K562 (cell line): ENCODE data around the gene BCKDHB. TPM values are rescaled to one million over a fixed set of nuclear protein-coding genes. Genes with fewer than 3 reads are reported as not detected.
A peak's percentile ranks its signal among the peaks of the same experiment; 100 is the strongest.

Source experiments
- ATAC-seq: fragments of 200-7000 bp; cut with Tn5 transposase; 3 replicates; pipeline ENCODE4 v1.9.1; 2020; ENCODE audit warnings: moderate library complexity
- BruUV-seq: library from RNA; stranded (reverse); fragments of 400-500 nt; replicated peaks from 2 replicates; lab custom pipeline; 2021; lab: Mats Ljungman, UMichigan
- CTCF ChIA-PET: fragments of 300-600 bp; formaldehyde crosslinking; extraction: SDS; loops from one replicate; lab custom pipeline; 2021; ENCODE audit warnings: low intra/inter-chr PET ratio; lab: Yijun Ruan, JAX
- POLR2A ChIA-PET: fragments of 300-600, 350-650 bp; sonication (Branson Sonifier 250); formaldehyde crosslinking; extraction: SDS; loops from one replicate; lab custom pipeline; 2021; ENCODE audit warnings: antibody characterized with exemption, inconsistent platforms; lab: Yijun Ruan, JAX
- DNase-seq, 4 experiments: peaks; one replicate each; pipeline versions ENCODE4 v3.0.0 to v3.0.0-alpha.2; 2011 to 2018; ENCODE audit warnings: low spot score in 3 of 4, mixed read lengths in 3 of 4; ENCODE audit errors: extremely low read depth in 1 of 4
- FAIRE-seq: peaks from 2 replicates; lab custom pipeline; 2011; peaks lifted over from hg19 to GRCh38; lab: Jason Lieb, UNC
- H2AFZ ChIP-seq: 2 replicates; pipeline ENCODE4 v1.6.0; 2011; ENCODE audit warnings: low read depth, low read length, control low read depth, inconsistent platforms
- H3K27ac ChIP-seq: fragments of 200-600 bp; 3 replicates; pipeline ENCODE4 v1.8.0; 2011; ENCODE audit warnings: low read depth, mild to moderate bottlenecking, control low read depth, inconsistent platforms, low read length, moderate library complexity, mixed read lengths; ENCODE audit errors: extremely low read depth
- H3K27me3 ChIP-seq, 2 experiments: fragments of 300-600 bp in 1 of 2; 2 replicates in 1 of 2; 3 replicates in 1 of 2; pipeline versions ENCODE4 v1.6.0 to v1.8.0; 2011; ENCODE audit warnings: inconsistent platforms in 2 of 2, low read length in 2 of 2, mild to moderate bottlenecking in 1 of 2, mixed read lengths in 1 of 2, moderate library complexity in 1 of 2; ENCODE audit not compliant: control insufficient read depth in 2 of 2, insufficient read depth in 2 of 2
- H3K36me3 ChIP-seq: fragments of 300-600 bp; 3 replicates; pipeline ENCODE4 v1.8.0; 2011; ENCODE audit warnings: mild to moderate bottlenecking, low read length, inconsistent platforms; ENCODE audit not compliant: control insufficient read depth, insufficient read depth
- H3K4me1 ChIP-seq, 2 experiments: fragments of 200-600 bp in 1 of 2; replicated peaks in 1 of 2; 2 replicates in 1 of 2; 3 replicates in 1 of 2; pipeline versions ENCODE4 v1.5.1 to v1.8.0; 2011; ENCODE audit warnings: inconsistent platforms in 2 of 2, low read length in 2 of 2, mild to moderate bottlenecking in 1 of 2, mixed read lengths in 1 of 2, moderate library complexity in 1 of 2; ENCODE audit not compliant: control insufficient read depth in 2 of 2, insufficient read depth in 2 of 2
- H3K4me2 ChIP-seq: 2 replicates; pipeline ENCODE4 v1.6.1; 2011; ENCODE audit warnings: low read length, control low read depth, inconsistent platforms, mixed read lengths; ENCODE audit not compliant: insufficient read depth
- H3K4me3 ChIP-seq: fragments of 200-600 bp; sonication (generic), shearing (Covaris generic); 2 replicates; pipeline ENCODE4 v1.5.1; 2016; ENCODE audit warnings: control low read depth, inconsistent platforms
- H3K79me2 ChIP-seq: fragments of 200-600 bp; 3 replicates; pipeline ENCODE4 v1.8.0; 2011; ENCODE audit warnings: low read length, inconsistent platforms; ENCODE audit not compliant: control insufficient read depth, insufficient read depth
- H3K9ac ChIP-seq, 2 experiments: 2 replicates each; pipeline versions ENCODE4 v1.6.0 to v1.6.1; 2011; ENCODE audit warnings: low read depth in 2 of 2, low read length in 2 of 2, control low read depth in 1 of 2, inconsistent platforms in 1 of 2, mild to moderate bottlenecking in 1 of 2, mixed read lengths in 1 of 2; ENCODE audit not compliant: insufficient read depth in 1 of 2
- H3K9me1 ChIP-seq: one replicate; pipeline ENCODE4 v1.6.0; 2011; ENCODE audit warnings: inconsistent platforms, mild to moderate bottlenecking, low read length, moderate library complexity; ENCODE audit not compliant: control insufficient read depth, insufficient read depth
- H3K9me3 ChIP-seq: replicated peaks from 2 replicates; pipeline ENCODE4 v1.5.1; 2011; ENCODE audit warnings: low read depth, low read length, inconsistent platforms; ENCODE audit not compliant: control insufficient read depth, insufficient read depth
- H4K20me1 ChIP-seq: replicated peaks from 2 replicates; pipeline ENCODE4 v1.6.1; 2011; ENCODE audit warnings: low read length, inconsistent platforms, mixed read lengths; ENCODE audit not compliant: control insufficient read depth, insufficient read depth
- BHLHE40 ChIP-seq: IDR thresholded peaks from 2 replicates; pipeline ENCODE4 v1.6.1; 2011; ENCODE audit warnings: low read length, improper control_type of control experiment
- CEBPG ChIP-seq, 3 experiments: fragments of 200-800 bp in 1 of 3; sonication (Bioruptor generic) in 1 of 3; sonication (generic) in 1 of 3; formaldehyde crosslinking in 1 of 3; IDR thresholded peaks in 2 of 3; conservative IDR thresholded peaks in 1 of 3; 2 replicates each; pipeline versions ENCODE4 v1.6.1 to v1.8.0; 2016 to 2022; ENCODE audit warnings: missing compliant biosample characterization in 2 of 3, missing genetic modification characterization in 2 of 3, mild to moderate bottlenecking in 1 of 3, missing genetic modification reagents in 1 of 3
- GTF2A2 ChIP-seq: IDR thresholded peaks from 2 replicates; pipeline ENCODE4 v1.6.1; 2016; ENCODE audit warnings: mild to moderate bottlenecking, missing genetic modification characterization, missing compliant biosample characterization
- ILF3 ChIP-seq: fragments of 450-650 bp; IDR thresholded peaks from 2 replicates; pipeline ENCODE4 v1.6.1; 2018; ENCODE audit warnings: antibody characterized with exemption, mild to moderate bottlenecking, moderate library complexity, borderline replicate concordance
- IRF2 ChIP-seq: sonication (generic); formaldehyde crosslinking; IDR thresholded peaks from 2 replicates; pipeline ENCODE4 v1.8.1; 2022; ENCODE audit warnings: mild to moderate bottlenecking, missing genetic modification reagents
- PHF8 ChIP-seq: fragments of 200-600 bp; sonication (generic); IDR thresholded peaks from 2 replicates; pipeline ENCODE4 v1.6.1; 2012; ENCODE audit warnings: mixed run types, mild to moderate bottlenecking, inconsistent platforms, low read length, moderate library complexity, borderline replicate concordance
- RCOR1 ChIP-seq, 2 experiments: IDR thresholded peaks; 2 replicates each; pipeline ENCODE4 v1.6.1; 2012; ENCODE audit warnings: low read depth in 2 of 2, low read length in 2 of 2, borderline replicate concordance in 1 of 2, improper control_type of control experiment in 1 of 2
- RFX5 ChIP-seq: IDR thresholded peaks from 2 replicates; pipeline ENCODE4 v1.6.1; 2011; ENCODE audit warnings: low read depth, mild to moderate bottlenecking, improper control_type of control experiment, low read length
- RNF2 ChIP-seq: sonication (generic); IDR thresholded peaks from 2 replicates; pipeline ENCODE4 v1.6.1; 2016
- TOE1 ChIP-seq, 2 experiments: fragments of 450-650 bp in 1 of 2; sonication (generic) in 1 of 2; formaldehyde crosslinking in 1 of 2; IDR thresholded peaks; 2 replicates each; pipeline versions ENCODE4 v1.7.1 to v1.8.0; 2016 to 2022; ENCODE audit warnings: borderline replicate concordance in 2 of 2, mild to moderate bottlenecking in 2 of 2, antibody characterized with exemption in 1 of 2, inconsistent platforms in 1 of 2, low read depth in 1 of 2, missing genetic modification reagents in 1 of 2, moderate library complexity in 1 of 2
- U2AF2 ChIP-seq: fragments of 200-400 bp; formaldehyde crosslinking; optimal IDR thresholded peaks from 2 replicates; pipeline ENCODE3; 2017; ENCODE audit warnings: low read depth, mild to moderate bottlenecking, low read length
- ZNF133 ChIP-seq: fragments of 250-450 bp; sonication (Bioruptor Pico); IDR thresholded peaks from 2 replicates; pipeline ENCODE4 v1.4.0; 2020; ENCODE audit warnings: mild to moderate bottlenecking
- ZSCAN29 ChIP-seq: fragments of 450-650 bp; IDR thresholded peaks from 2 replicates; pipeline ENCODE4 v1.6.1; 2017
- WGBS: fragments of 100-300 bp; shearing (Covaris generic); methylation state at CpG from one replicate; pipeline ENCODE4 v1.1.6; 2016; ENCODE audit warnings: low coverage, mixed read lengths; ENCODE audit not compliant: insufficient coverage; ENCODE audit errors: missing lambda C conversion rate; 5-methylcytosine and 5-hydroxymethylcytosine counted together
- in situ Hi-C: fragments of 300-500 bp; cut with MboI; formaldehyde crosslinking; loops from 4 replicates; pipeline ENCODE4 v1.15.0; 2018; ENCODE audit warnings: inconsistent platforms, mixed read lengths
- intact Hi-C: fragments of 100-400 bp; cut with micrococcal nuclease; formaldehyde crosslinking; loops from 2 replicates; pipeline ENCODE4 v1.14.2; 2022
- polyA plus RNA-seq, 8 experiments: library from polyadenylated mRNA; depleted of rRNA in 4 of 8; stranded (reverse) in 5 of 8; unstranded in 3 of 8; fragments of >200 nt; fragmentation: Nextera tagmentation in 2 of 8; fragmentation: Illumina TruSeq in 1 of 8; extraction: Ambion mirVana in 2 of 8; extraction: Trizol in 1 of 8; gene quantifications; 2 replicates each; pipeline versions ENCODE4 v1.2.1 to v1.2.3, GENCODE V29; 2011 to 2014; ENCODE audit warnings: inconsistent platforms in 1 of 8, missing spikeins in 1 of 8
- total RNA-seq, 7 experiments: library from RNA; depleted of rRNA in 6 of 7; stranded (reverse); fragments of >200 nt in 6 of 7; fragmentation: Illumina TruSeq in 2 of 7; extraction: Trizol in 2 of 7; gene quantifications; 2 replicates each; pipeline versions ENCODE4 v1.2.1 to v1.2.3, GENCODE V29; 2011 to 2021; ENCODE audit warnings: low replicate concordance in 1 of 7
- TF ChIP-seq, protein P1 (sequence below): IDR thresholded peaks from 2 replicates; pipeline ENCODE4 v1.6.1; 2012; ENCODE audit warnings: low read depth, low read length, improper control_type of control experiment, borderline replicate concordance

BCKDHB gene
- total and polyA plus RNA-seq, 9 of the 15 experiments (the other 6 are each of a cell fraction or from before 2014, with no cell fraction given): 4.1 to 23.7 (median 7.5) TPM

DNA sequence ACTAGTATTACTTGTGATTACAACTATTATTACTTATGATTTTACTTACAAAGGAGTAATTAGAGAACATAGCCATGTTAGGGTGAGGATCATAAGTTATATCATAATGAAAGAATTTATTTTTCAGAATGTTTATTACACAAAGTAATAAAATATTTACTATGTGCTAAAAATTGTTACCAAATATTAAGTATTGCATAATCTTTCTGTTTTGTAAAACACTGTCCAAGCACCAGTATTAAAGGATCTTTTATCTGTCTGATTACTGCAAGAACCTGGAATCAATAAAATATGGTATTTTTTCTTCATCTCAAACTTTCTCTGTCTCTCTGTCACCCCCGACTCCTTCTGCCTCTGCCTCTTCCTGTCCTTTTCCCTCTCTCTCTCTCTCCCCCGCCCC is 250.1 kb downstream of the BCKDHB start:
- POLR2A ChIA-PET: no interaction called here
- TF ChIP-seq ILF3: no peak
- no peak for TF ChIP-seq CEBPG (CRISPR knock-in tag; IDR thresholded peaks at IDR 0.05)
- peak; percentile 38 to 72; a peak in 3 of 4 replicates for TF ChIP-seq CEBPG (tag; conservative IDR thresholded peaks at IDR 0.05 in 1 of 2, IDR thresholded peaks at IDR 0.05 in 1 of 2)
- TF ChIP-seq, all 486 proteins: peak for 1
- no peaks in the 10 kb centered on the region for H3K9me3 ChIP-seq
- DNase-seq (no peak), FAIRE-seq (no peak), ATAC-seq (no peak)
- no peaks in the 10 kb centered on the region for H3K4me1 ChIP-seq
- intact Hi-C loops (no loop called here), in situ Hi-C loops (no loop called here)
- no peak overlapping the region for H3K27ac ChIP-seq
- H3K79me2 ChIP-seq: no peaks in the 10 kb centered on the region
- no CpG with 5 or more reads among the region's 2 CpGs for WGBS
- BruUV-seq: no TSS peak
- H3K27me3 ChIP-seq: no peaks in the 10 kb centered on the region
- no peak overlapping the region for H2AFZ ChIP-seq
- H4K20me1 ChIP-seq: no peaks in the 10 kb centered on the region
- H3K9me1 ChIP-seq: no peaks in the 10 kb centered on the region
- H3K4me3 ChIP-seq: no peak overlapping the region
- H3K4me2 ChIP-seq: no peak overlapping the region
- no peaks in the 10 kb centered on the region for H3K36me3 ChIP-seq
- CTCF ChIA-PET: no interaction called here
- no peak overlapping the region for H3K9ac ChIP-seq

DNA sequence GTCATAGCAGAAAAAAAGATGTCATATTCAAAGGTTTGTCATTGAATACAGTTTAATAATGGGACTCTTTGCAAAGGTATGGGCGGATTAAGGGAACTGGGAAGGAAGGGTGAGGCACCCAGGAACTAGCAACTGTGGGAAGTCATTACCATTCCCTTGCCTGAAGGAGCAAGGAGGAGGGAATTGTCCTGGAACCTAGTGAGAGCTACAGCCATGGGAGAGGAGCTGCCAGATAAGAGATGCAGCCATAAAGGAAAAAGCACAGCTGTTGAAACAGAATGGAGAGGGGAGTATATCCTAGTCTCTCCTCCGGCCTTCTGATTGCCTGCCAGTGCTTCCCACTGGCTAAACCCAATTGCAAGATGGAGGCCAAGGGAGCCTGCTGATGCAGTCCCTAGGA is 250.6 kb downstream of the BCKDHB start:
- Histone ChIP-seq H3K79me2 (no peaks in the 10 kb centered on the region), H3K36me3 (no peaks in the 10 kb centered on the region), H3K9ac (no peak overlapping the region)
- POLR2A ChIA-PET: interaction anchor here (0.7 kb wide), 1 partner anchor 18 kb away, joined by 3 read pairs; no protein-coding TSS in a partner anchor
- no peak for TF ChIP-seq TOE1 (IDR thresholded peaks at IDR 0.05; ENCODE audit: borderline replicate concordance)
- TF ChIP-seq TOE1 (CRISPR knock-in tag; IDR thresholded peaks at IDR 0.05; ENCODE audit: borderline replicate concordance, low read depth): no peak
- TF ChIP-seq PHF8: no peak
- TF ChIP-seq, protein P1, sequence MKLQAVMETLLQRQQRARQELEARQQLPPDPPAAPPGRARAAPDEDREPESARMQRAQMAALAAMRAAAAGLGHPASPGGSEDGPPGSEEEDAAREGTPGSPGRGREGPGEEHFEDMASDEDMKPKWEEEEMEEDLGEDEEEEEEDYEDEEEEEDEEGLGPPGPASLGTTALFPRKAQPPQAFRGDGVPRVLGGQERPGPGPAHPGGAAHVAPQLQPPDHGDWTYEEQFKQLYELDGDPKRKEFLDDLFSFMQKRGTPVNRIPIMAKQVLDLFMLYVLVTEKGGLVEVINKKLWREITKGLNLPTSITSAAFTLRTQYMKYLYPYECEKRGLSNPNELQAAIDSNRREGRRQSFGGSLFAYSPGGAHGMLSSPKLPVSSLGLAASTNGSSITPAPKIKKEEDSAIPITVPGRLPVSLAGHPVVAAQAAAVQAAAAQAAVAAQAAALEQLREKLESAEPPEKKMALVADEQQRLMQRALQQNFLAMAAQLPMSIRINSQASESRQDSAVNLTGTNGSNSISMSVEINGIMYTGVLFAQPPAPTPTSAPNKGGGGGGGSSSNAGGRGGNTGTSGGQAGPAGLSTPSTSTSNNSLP: no peak
- no peak for TF ChIP-seq RNF2
- no peak for TF ChIP-seq GTF2A2 (tag)
- no peak for TF ChIP-seq IRF2 (CRISPR knock-in tag)
- no peak for TF ChIP-seq U2AF2
- no peak for TF ChIP-seq BHLHE40
- no peak for TF ChIP-seq RFX5
- TF ChIP-seq ZNF133 (CRISPR knock-in tag): no peak
- no peak for TF ChIP-seq RCOR1 (IDR thresholded peaks at IDR 0.05; ENCODE audit: borderline replicate concordance in 1 of 2, low read depth in 2 of 2, low read length in 2 of 2)
- no peak for TF ChIP-seq ZSCAN29
- TF ChIP-seq, all 486 proteins: peak for 0
- no peak for FAIRE-seq
- H4K20me1 ChIP-seq: no peaks in the 10 kb centered on the region
- DNase-seq: no peak
- no peak overlapping the region for H3K4me3 ChIP-seq
- H3K9me1 ChIP-seq: no peaks in the 10 kb centered on the region
- CTCF ChIA-PET: no interaction called here
- intact Hi-C loops (no loop called here), in situ Hi-C loops (no loop called here)
- BruUV-seq: no TSS peak
- H3K9me3 ChIP-seq: no peaks in the 10 kb centered on the region
- no peaks in the 10 kb centered on the region for H3K27me3 ChIP-seq
- no peaks in the 10 kb centered on the region for H3K4me1 ChIP-seq
- H3K4me2 ChIP-seq: no peak overlapping the region
- WGBS: 4% methylated on average over 2 of the region's 2 CpGs
- no peak overlapping the region for H2AFZ ChIP-seq
- ATAC-seq: no peak
- H3K27ac ChIP-seq: no peak overlapping the region
